K562 (cell line): ENCODE data around the gene NUP188.

Source experiments
- ATF2 ChIP-seq: sonication (generic); formaldehyde crosslinking; IDR thresholded peaks from 2 replicates; pipeline ENCODE4 v1.8.1; 2022; ENCODE audit warnings: missing genetic modification reagents
- CCNT2 ChIP-seq: IDR thresholded peaks from 2 replicates; pipeline ENCODE4 v1.6.1; 2011; ENCODE audit warnings: borderline replicate concordance, low read depth, mild to moderate bottlenecking, moderate library complexity, mixed read lengths, low read length; ENCODE audit not compliant: insufficient read length; ENCODE audit errors: extremely low read depth
- NR2F6 ChIP-seq: fragments of 450-650 bp; formaldehyde crosslinking; IDR thresholded peaks from 2 replicates; pipeline ENCODE4 v1.4.0; 2020; ENCODE audit warnings: mild to moderate bottlenecking
- ZC3H4 ChIP-seq: sonication (generic); formaldehyde crosslinking; IDR thresholded peaks from 2 replicates; pipeline ENCODE4 v1.9.0; 2021; ENCODE audit warnings: missing genetic modification reagents, borderline replicate concordance

GRCh38 chr9:129037767-129038098, 90.2 kb downstream of the NUP188 start:
- no peak for TF ChIP-seq NR2F6 (CRISPR knock-in tag)
- TF ChIP-seq CCNT2 = no peak
- TF ChIP-seq ZC3H4 (CRISPR knock-in tag) = no peak
- no peak for TF ChIP-seq ATF2
